ENCODE data around the gene PLXDC2. TPM values are rescaled to one million over a fixed set of nuclear protein-coding genes. Genes with fewer than 3 reads are reported as not detected.

The PLXDC2 gene
- total and polyA plus RNA-seq, 10 of the 15 experiments (the other 5 are each of a cell fraction or from before 2014, with no cell fraction given), result 0.05 to 1.8 (median 0.14) TPM; not detected in 2

DNA sequence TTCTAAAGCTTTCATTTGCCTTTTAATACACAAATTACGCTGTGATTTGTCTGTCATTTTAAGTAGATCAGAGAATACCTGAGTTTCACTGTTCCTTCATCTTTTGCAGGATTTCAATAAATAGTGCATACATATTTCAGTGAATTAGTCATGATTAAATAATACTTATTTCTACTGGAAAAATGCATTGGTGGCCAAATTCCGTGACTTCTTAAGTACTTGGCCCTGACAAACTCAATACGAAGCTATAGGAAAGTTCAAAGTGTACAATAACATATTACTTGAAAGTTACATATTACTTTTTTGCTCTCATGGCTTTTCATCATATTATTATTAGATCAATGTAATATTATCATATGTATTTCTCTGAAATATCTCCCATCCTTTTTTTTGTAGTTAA is 16.1 kb upstream of the PLXDC2 start:
- no peak overlapping the region for H3K4me3 ChIP-seq
- 19% methylated on average over 3 of the region's 3 CpGs for WGBS (ENCODE audit: insufficient coverage, insufficient replicate concordance, low lambda C conversion rate, missing lambda C conversion rate)
- no peak overlapping the region for H3K4me2 ChIP-seq (ENCODE audit: control insufficient read depth, insufficient read depth)
- in situ Hi-C loops (cut with MboI) (no loop called here), intact Hi-C loops (cut with micrococcal nuclease; ENCODE audit: unreplicated experiment) (no loop called here)
- ChIA-PET CTCF (no interaction called here), SMC1A (ENCODE audit: uncharacterized antibody, unreplicated experiment) (no interaction called here), RAD21 (ENCODE audit: unreplicated experiment) (no interaction called here), POLR2A (no interaction called here)
- ATAC-seq, result no peak
- no peaks in the 10 kb centered on the region for H3K36me3 ChIP-seq (ENCODE audit: control insufficient read depth in 2 of 2, insufficient read depth in 2 of 2, low read length in 1 of 2)
- no peak overlapping the region for H3K27ac ChIP-seq (ENCODE audit: control insufficient read depth, insufficient read depth)
- H3K79me2 ChIP-seq (ENCODE audit: control insufficient read depth, insufficient read depth, low read length), result no peaks in the 10 kb centered on the region
- H3K9me3 ChIP-seq (replicated peaks; ENCODE audit: control insufficient read depth, insufficient read depth, low read length), result no peaks in the 10 kb centered on the region
- no peak overlapping the region for H2AFZ ChIP-seq (ENCODE audit: control insufficient read depth, low read depth, low read length)
- no peak for DNase-seq (ENCODE audit: low read depth, low spot score)
- no TSS peak for BruUV-seq (replicated peaks)
- H4K20me1 ChIP-seq (ENCODE audit: control insufficient read depth, insufficient read depth), result no peaks in the 10 kb centered on the region
- FAIRE-seq, result no peak
- H3K9ac ChIP-seq (ENCODE audit: control insufficient read depth, insufficient read depth, low read length), result no peak overlapping the region
- no peaks in the 10 kb centered on the region for H3K27me3 ChIP-seq (replicated peaks in 1 of 2; ENCODE audit: control insufficient read depth in 2 of 2, insufficient read depth in 2 of 2, low read length in 1 of 2)
- no peaks in the 10 kb centered on the region for H3K4me1 ChIP-seq (ENCODE audit: control insufficient read depth, insufficient read depth, low read length)
- TF ChIP-seq CREB1 (IDR thresholded peaks at IDR 0.05; ENCODE audit: low read depth) (no peak), CBX5 (IDR thresholded peaks at IDR 0.05; ENCODE audit: low read depth) (no peak), MTA2 (IDR thresholded peaks at IDR 0.05; ENCODE audit: low read depth) (no peak), CHD1 (IDR thresholded peaks at IDR 0.05; ENCODE audit: low read depth, low read length) (no peak), SUPT20H (IDR thresholded peaks at IDR 0.05; ENCODE audit: borderline replicate concordance, control insufficient read depth, low read depth, low read length) (no peak), SP1 (IDR thresholded peaks at IDR 0.05; ENCODE audit: low read depth, low read length) (no peak), ZNF384 (IDR thresholded peaks at IDR 0.05; ENCODE audit: borderline replicate concordance, low read depth, low read length) (no peak), ZNF217 (IDR thresholded peaks at IDR 0.05) (no peak), HDAC2 (IDR thresholded peaks at IDR 0.05) (no peak)
- TF ChIP-seq, protein P1, sequence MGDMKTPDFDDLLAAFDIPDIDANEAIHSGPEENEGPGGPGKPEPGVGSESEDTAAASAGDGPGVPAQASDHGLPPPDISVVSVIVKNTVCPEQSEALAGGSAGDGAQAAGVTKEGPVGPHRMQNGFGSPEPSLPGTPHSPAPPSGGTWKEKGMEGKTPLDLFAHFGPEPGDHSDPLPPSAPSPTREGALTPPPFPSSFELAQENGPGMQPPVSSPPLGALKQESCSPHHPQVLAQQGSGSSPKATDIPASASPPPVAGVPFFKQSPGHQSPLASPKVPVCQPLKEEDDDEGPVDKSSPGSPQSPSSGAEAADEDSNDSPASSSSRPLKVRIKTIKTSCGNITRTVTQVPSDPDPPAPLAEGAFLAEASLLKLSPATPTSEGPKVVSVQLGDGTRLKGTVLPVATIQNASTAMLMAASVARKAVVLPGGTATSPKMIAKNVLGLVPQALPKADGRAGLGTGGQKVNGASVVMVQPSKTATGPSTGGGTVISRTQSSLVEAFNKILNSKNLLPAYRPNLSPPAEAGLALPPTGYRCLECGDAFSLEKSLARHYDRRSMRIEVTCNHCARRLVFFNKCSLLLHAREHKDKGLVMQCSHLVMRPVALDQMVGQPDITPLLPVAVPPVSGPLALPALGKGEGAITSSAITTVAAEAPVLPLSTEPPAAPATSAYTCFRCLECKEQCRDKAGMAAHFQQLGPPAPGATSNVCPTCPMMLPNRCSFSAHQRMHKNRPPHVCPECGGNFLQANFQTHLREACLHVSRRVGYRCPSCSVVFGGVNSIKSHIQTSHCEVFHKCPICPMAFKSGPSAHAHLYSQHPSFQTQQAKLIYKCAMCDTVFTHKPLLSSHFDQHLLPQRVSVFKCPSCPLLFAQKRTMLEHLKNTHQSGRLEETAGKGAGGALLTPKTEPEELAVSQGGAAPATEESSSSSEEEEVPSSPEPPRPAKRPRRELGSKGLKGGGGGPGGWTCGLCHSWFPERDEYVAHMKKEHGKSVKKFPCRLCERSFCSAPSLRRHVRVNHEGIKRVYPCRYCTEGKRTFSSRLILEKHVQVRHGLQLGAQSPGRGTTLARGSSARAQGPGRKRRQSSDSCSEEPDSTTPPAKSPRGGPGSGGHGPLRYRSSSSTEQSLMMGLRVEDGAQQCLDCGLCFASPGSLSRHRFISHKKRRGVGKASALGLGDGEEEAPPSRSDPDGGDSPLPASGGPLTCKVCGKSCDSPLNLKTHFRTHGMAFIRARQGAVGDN (IDR thresholded peaks at IDR 0.05), result no peak
- TF ChIP-seq, protein P2, sequence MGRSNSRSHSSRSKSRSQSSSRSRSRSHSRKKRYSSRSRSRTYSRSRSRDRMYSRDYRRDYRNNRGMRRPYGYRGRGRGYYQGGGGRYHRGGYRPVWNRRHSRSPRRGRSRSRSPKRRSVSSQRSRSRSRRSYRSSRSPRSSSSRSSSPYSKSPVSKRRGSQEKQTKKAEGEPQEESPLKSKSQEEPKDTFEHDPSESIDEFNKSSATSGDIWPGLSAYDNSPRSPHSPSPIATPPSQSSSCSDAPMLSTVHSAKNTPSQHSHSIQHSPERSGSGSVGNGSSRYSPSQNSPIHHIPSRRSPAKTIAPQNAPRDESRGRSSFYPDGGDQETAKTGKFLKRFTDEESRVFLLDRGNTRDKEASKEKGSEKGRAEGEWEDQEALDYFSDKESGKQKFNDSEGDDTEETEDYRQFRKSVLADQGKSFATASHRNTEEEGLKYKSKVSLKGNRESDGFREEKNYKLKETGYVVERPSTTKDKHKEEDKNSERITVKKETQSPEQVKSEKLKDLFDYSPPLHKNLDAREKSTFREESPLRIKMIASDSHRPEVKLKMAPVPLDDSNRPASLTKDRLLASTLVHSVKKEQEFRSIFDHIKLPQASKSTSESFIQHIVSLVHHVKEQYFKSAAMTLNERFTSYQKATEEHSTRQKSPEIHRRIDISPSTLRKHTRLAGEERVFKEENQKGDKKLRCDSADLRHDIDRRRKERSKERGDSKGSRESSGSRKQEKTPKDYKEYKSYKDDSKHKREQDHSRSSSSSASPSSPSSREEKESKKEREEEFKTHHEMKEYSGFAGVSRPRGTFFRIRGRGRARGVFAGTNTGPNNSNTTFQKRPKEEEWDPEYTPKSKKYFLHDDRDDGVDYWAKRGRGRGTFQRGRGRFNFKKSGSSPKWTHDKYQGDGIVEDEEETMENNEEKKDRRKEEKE (IDR thresholded peaks at IDR 0.05), result no peak
- TF ChIP-seq, protein P3, sequence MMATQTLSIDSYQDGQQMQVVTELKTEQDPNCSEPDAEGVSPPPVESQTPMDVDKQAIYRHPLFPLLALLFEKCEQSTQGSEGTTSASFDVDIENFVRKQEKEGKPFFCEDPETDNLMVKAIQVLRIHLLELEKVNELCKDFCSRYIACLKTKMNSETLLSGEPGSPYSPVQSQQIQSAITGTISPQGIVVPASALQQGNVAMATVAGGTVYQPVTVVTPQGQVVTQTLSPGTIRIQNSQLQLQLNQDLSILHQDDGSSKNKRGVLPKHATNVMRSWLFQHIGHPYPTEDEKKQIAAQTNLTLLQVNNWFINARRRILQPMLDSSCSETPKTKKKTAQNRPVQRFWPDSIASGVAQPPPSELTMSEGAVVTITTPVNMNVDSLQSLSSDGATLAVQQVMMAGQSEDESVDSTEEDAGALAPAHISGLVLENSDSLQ (IDR thresholded peaks at IDR 0.05), result no peak
- TF ChIP-seq, protein P4, sequence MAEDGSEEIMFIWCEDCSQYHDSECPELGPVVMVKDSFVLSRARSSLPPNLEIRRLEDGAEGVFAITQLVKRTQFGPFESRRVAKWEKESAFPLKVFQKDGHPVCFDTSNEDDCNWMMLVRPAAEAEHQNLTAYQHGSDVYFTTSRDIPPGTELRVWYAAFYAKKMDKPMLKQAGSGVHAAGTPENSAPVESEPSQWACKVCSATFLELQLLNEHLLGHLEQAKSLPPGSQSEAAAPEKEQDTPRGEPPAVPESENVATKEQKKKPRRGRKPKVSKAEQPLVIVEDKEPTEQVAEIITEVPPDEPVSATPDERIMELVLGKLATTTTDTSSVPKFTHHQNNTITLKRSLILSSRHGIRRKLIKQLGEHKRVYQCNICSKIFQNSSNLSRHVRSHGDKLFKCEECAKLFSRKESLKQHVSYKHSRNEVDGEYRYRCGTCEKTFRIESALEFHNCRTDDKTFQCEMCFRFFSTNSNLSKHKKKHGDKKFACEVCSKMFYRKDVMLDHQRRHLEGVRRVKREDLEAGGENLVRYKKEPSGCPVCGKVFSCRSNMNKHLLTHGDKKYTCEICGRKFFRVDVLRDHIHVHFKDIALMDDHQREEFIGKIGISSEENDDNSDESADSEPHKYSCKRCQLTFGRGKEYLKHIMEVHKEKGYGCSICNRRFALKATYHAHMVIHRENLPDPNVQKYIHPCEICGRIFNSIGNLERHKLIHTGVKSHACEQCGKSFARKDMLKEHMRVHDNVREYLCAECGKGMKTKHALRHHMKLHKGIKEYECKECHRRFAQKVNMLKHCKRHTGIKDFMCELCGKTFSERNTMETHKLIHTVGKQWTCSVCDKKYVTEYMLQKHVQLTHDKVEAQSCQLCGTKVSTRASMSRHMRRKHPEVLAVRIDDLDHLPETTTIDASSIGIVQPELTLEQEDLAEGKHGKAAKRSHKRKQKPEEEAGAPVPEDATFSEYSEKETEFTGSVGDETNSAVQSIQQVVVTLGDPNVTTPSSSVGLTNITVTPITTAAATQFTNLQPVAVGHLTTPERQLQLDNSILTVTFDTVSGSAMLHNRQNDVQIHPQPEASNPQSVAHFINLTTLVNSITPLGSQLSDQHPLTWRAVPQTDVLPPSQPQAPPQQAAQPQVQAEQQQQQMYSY (CRISPR knock-in tag; IDR thresholded peaks at IDR 0.05), result no peak
